Vagina (tissue), 2 donors: ENCODE results near the gene PRSS33. TPM values are rescaled to one million over a fixed set of nuclear protein-coding genes. Genes with fewer than 3 reads are reported as not detected.
A peak's percentile ranks its signal among the peaks of the same experiment; 100 is the strongest.

ENCODE experiments used
- DNase-seq, 2 donors: peaks; one replicate each; pipeline ENCODE4 v3.0.0-alpha.2; 2017; ENCODE audit errors: extremely low spot score in 2 of 2
- H3K27ac ChIP-seq: fragments of 200-600 bp; sonication (generic); one replicate; pipeline ENCODE4 v1.5.1; 2019
- H3K27me3 ChIP-seq: fragments of 200-600 bp; sonication (generic); one replicate; pipeline ENCODE4 v1.5.1; 2019
- H3K36me3 ChIP-seq, 2 donors: fragments of 200-600 bp; sonication (generic); one replicate each; pipeline ENCODE4 v1.5.1; 2017 to 2019
- H3K4me1 ChIP-seq: fragments of 200-600 bp; sonication (generic); one replicate; pipeline ENCODE4 v1.5.1; 2019
- H3K4me3 ChIP-seq, 2 donors: fragments of 200-600 bp; sonication (generic); 1 replicate in 1 of 2; 2 replicates in 1 of 2; pipeline ENCODE4 v1.5.1; 2016 to 2019
- H3K9me3 ChIP-seq: fragments of 200-600 bp; sonication (generic); one replicate; pipeline ENCODE4 v1.5.1; 2019
- CTCF ChIP-seq, 3 experiments: fragments of 450-650 bp in 2 of 3; fragments of 200-600 bp in 1 of 3; sonication (generic) in 1 of 3; IDR thresholded peaks; one replicate each; pipeline ENCODE4 v1.5.1; 2017 to 2019; ENCODE audit warnings: antibody characterized with exemption in 3 of 3, mild to moderate bottlenecking in 2 of 3, moderate library complexity in 2 of 3
- POLR2A ChIP-seq, 2 donors: fragments of 450-650 bp; IDR thresholded peaks; one replicate each; pipeline ENCODE4 v1.6.1; 2017; ENCODE audit warnings: antibody characterized with exemption in 2 of 2, mild to moderate bottlenecking in 2 of 2, moderate library complexity in 2 of 2
- POLR2AphosphoS5 ChIP-seq, 2 donors: sonication (generic); formaldehyde crosslinking; IDR thresholded peaks; one replicate each; pipeline ENCODE4 v1.9.0; 2017; ENCODE audit warnings: antibody characterized with exemption in 2 of 2, mild to moderate bottlenecking in 2 of 2, low read depth in 1 of 2; ENCODE audit not compliant: insufficient read depth in 1 of 2
- intact Hi-C: fragments of 100-400 bp; cut with DNase I; formaldehyde crosslinking; loops from one replicate; pipeline ENCODE4 v1.15.1; 2023
- total RNA-seq: library from RNA; depleted of rRNA; stranded (reverse); fragments of >200 nt; gene quantifications from one replicate; pipeline ENCODE4 v1.2.3, GENCODE V29; 2016

Gene PRSS33
- total RNA-seq, 1 donor from 2014 or later, result not detected

DNA sequence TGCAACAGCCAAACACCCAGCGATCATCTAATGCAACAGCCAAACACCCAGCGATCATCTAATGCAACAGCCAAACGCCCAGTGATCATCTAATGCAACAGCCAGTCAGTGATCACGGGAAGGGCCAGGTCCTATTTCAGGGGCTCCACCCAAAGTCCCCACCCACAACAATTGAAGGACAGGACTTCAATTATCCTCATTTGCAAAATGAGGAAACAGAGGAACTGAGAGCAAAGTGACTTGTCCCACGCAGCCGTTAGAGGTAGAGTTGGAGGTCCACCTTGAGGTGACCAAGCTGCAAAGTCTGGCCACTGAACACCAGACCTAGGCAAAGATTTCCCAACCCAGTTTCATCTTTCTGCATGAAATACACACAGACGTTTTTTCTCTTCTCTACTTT lies 46.4 kb upstream of the PRSS33 start:
- intact Hi-C loops, result loop anchor here (10.0 kb wide), 1 partner anchor 651 kb away; no protein-coding TSS in a partner anchor
- H3K27ac ChIP-seq, result no peak overlapping the region
- no peak overlapping the region for H3K4me3 ChIP-seq
- peaks cover 20% of the 10 kb centered on the region for H3K4me1 ChIP-seq
- no peaks in the 10 kb centered on the region for H3K36me3 ChIP-seq
- H3K27me3 ChIP-seq, result no peaks in the 10 kb centered on the region
- TF ChIP-seq POLR2AphosphoS5 (IDR thresholded peaks at IDR 0.05; ENCODE audit: insufficient read depth in 1 of 2, low read depth in 1 of 2), result no peak
- no peak for TF ChIP-seq POLR2A (IDR thresholded peaks at IDR 0.05)
- TF ChIP-seq CTCF (IDR thresholded peaks at IDR 0.05), result no peak
- H3K9me3 ChIP-seq, result no peaks in the 10 kb centered on the region
- no peak for DNase-seq

DNA sequence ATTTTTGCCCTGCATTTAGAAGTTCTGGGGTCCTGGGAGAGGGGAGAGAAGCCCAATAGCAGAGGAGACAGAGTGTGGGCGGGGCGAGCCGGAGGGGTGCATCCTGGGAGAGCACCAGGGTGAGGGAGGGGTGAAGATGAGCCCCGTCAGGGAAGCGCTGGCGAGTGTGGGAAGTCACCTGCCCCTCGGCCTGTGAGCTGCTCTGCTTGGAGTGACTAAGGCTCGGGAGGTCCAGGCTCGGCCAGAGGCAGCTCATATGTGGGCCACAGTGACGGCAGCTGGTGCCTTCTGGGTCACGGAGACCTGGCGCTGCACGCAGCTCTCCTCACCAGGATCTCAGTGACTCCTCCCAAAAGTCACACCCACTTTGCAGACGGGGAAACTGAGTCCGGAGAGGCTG lies 43.8 kb upstream of the PRSS33 start:
- no peak overlapping the region for H3K27ac ChIP-seq
- TF ChIP-seq CTCF (IDR thresholded peaks at IDR 0.05) (no peak), POLR2AphosphoS5 (IDR thresholded peaks at IDR 0.05; ENCODE audit: insufficient read depth in 1 of 2, low read depth in 1 of 2) (no peak), POLR2A (IDR thresholded peaks at IDR 0.05) (no peak)
- H3K9me3 ChIP-seq, result no peaks in the 10 kb centered on the region
- DNase-seq, result no peak
- H3K36me3 ChIP-seq, result no peaks in the 10 kb centered on the region
- no peaks in the 10 kb centered on the region for H3K27me3 ChIP-seq
- intact Hi-C loops, result loop anchor here (10.0 kb wide), 1 partner anchor 654 kb away; no protein-coding TSS in a partner anchor
- H3K4me3 ChIP-seq, result no peak overlapping the region
- peaks cover 20% of the 10 kb centered on the region for H3K4me1 ChIP-seq

- Histone ChIP-seq H3K4me3 (no peak overlapping the region), H3K27ac (no peak overlapping the region), H3K36me3 (no peaks in the 10 kb centered on the region), H3K9me3 (no peaks in the 10 kb centered on the region), H3K4me1 (peaks cover 14% of the 10 kb centered on the region), H3K27me3 (no peaks in the 10 kb centered on the region)
- no peak for DNase-seq
- intact Hi-C loops, result loop anchor here (10.0 kb wide), 1 partner anchor 654 kb away; no protein-coding TSS in a partner anchor
- TF ChIP-seq POLR2A (IDR thresholded peaks at IDR 0.05), result no peak
- no peak for TF ChIP-seq POLR2AphosphoS5 (IDR thresholded peaks at IDR 0.05; ENCODE audit: insufficient read depth in 1 of 2, low read depth in 1 of 2)
- TF ChIP-seq CTCF (IDR thresholded peaks at IDR 0.05), result no peak
These were observed 43.0 kb upstream of the PRSS33 start for GRCh38 chr16:2830355-2830695.

GRCh38 chr16:2829501-2830354 lies 42.4 kb upstream of the PRSS33 start, which contains the start of gene ZG16B:
ZG16B (plus strand) TSS chr16:2830303; CDS start chr16:2830442, 139 bp downstream.
- Histone ChIP-seq H3K9me3 (no peaks in the 10 kb centered on the region), H3K4me3 (no peak within 1 kb of the TSS), H3K4me1 (peaks cover 12% of the 10 kb centered on the region), H3K36me3 (no peaks in the 10 kb centered on the region), H3K27ac (no peak within 1 kb of the TSS), H3K27me3 (no peaks in the 10 kb centered on the region)
- TF ChIP-seq POLR2AphosphoS5 (IDR thresholded peaks at IDR 0.05; ENCODE audit: insufficient read depth in 1 of 2, low read depth in 1 of 2) (peak; percentile 15 to 23), CTCF (IDR thresholded peaks at IDR 0.05) (no peak)
- intact Hi-C loops, result loop anchor here (10.0 kb wide), 1 partner anchor 655 kb away; no protein-coding TSS in a partner anchor
- DNase-seq, result no peak

- intact Hi-C loops, result no loop called here
- Histone ChIP-seq H3K9me3 (no peaks in the 10 kb centered on the region), H3K36me3 (no peaks in the 10 kb centered on the region), H3K27ac (no peak overlapping the region), H3K4me3 (no peak overlapping the region), H3K27me3 (no peaks in the 10 kb centered on the region), H3K4me1 (peaks cover 12% of the 10 kb centered on the region)
- no peak for DNase-seq
- TF ChIP-seq CTCF (IDR thresholded peaks at IDR 0.05) (no peak), POLR2AphosphoS5 (IDR thresholded peaks at IDR 0.05; ENCODE audit: insufficient read depth in 1 of 2, low read depth in 1 of 2) (no peak), POLR2A (IDR thresholded peaks at IDR 0.05) (no peak)
These were observed 41.6 kb upstream of the PRSS33 start for GRCh38 chr16:2828876-2829430.
